Neutrophil (primary cell): ENCODE data around the gene NFATC3.

Experiments
- H3K27ac ChIP-seq: fragments of 200-600 bp; sonication (generic); 2 replicates; pipeline ENCODE4 v1.5.1; 2016; ENCODE audit warnings: mild to moderate bottlenecking, moderate library complexity
- H3K27me3 ChIP-seq: fragments of 200-600 bp; sonication (generic); 2 replicates; pipeline ENCODE4 v1.6.0; 2016; ENCODE audit warnings: mild to moderate bottlenecking
- H3K36me3 ChIP-seq: fragments of 200-600 bp; sonication (generic); 2 replicates; pipeline ENCODE4 v1.5.1; 2017
- H3K4me1 ChIP-seq, 2 experiments: fragments of 200-600 bp in 1 of 2; sonication (generic) in 1 of 2; 1 replicate in 1 of 2; 2 replicates in 1 of 2; pipeline versions ENCODE4 v1.5.1 to v1.6.1; 2013 to 2016; ENCODE audit warnings: low read depth in 1 of 2, low read length in 1 of 2, mild to moderate bottlenecking in 1 of 2, moderate library complexity in 1 of 2; ENCODE audit not compliant: control insufficient read depth in 1 of 2, insufficient read depth in 1 of 2
- H3K4me3 ChIP-seq, 2 experiments: fragments of 200-600 bp in 1 of 2; sonication (generic) in 1 of 2; 1 replicate in 1 of 2; 2 replicates in 1 of 2; pipeline ENCODE4 v1.5.1; 2013 to 2016; ENCODE audit warnings: low read depth in 1 of 2, low read length in 1 of 2, mild to moderate bottlenecking in 1 of 2, moderate library complexity in 1 of 2
- H3K9me3 ChIP-seq: fragments of 200-600 bp; sonication (generic); 2 replicates; pipeline ENCODE4 v1.5.1; 2016
- TF ChIP-seq, protein P1 (sequence below): fragments of 200-600 bp; sonication (generic); IDR thresholded peaks from 2 replicates; pipeline ENCODE4 v1.5.1; 2016; ENCODE audit warnings: antibody characterized with exemption

The NFATC3 gene

GRCh38 chr16:68247932-68248331, 162.8 kb downstream of the NFATC3 start:
- H3K27me3 ChIP-seq: no peaks in the 10 kb centered on the region
- TF ChIP-seq, protein P1, sequence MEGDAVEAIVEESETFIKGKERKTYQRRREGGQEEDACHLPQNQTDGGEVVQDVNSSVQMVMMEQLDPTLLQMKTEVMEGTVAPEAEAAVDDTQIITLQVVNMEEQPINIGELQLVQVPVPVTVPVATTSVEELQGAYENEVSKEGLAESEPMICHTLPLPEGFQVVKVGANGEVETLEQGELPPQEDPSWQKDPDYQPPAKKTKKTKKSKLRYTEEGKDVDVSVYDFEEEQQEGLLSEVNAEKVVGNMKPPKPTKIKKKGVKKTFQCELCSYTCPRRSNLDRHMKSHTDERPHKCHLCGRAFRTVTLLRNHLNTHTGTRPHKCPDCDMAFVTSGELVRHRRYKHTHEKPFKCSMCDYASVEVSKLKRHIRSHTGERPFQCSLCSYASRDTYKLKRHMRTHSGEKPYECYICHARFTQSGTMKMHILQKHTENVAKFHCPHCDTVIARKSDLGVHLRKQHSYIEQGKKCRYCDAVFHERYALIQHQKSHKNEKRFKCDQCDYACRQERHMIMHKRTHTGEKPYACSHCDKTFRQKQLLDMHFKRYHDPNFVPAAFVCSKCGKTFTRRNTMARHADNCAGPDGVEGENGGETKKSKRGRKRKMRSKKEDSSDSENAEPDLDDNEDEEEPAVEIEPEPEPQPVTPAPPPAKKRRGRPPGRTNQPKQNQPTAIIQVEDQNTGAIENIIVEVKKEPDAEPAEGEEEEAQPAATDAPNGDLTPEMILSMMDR: no peak
- H3K4me3 ChIP-seq: no peak overlapping the region
- peaks cover 25 to 33% of the 10 kb centered on the region in 2 experiments for H3K4me1 ChIP-seq
- H3K36me3 ChIP-seq: no peaks in the 10 kb centered on the region
- H3K9me3 ChIP-seq: no peaks in the 10 kb centered on the region
- no peak overlapping the region for H3K27ac ChIP-seq

- H3K4me3 ChIP-seq: no peak overlapping the region
- H3K9me3 ChIP-seq: no peaks in the 10 kb centered on the region
- H3K36me3 ChIP-seq: peaks cover 3% of the 10 kb centered on the region
- H3K27me3 ChIP-seq: no peaks in the 10 kb centered on the region
- no peak overlapping the region for H3K27ac ChIP-seq
- TF ChIP-seq, protein P1: no peak
- peaks cover 22 to 31% of the 10 kb centered on the region in 2 experiments for H3K4me1 ChIP-seq
Measured at GRCh38 chr16:68249371-68249770, 164.2 kb downstream of the NFATC3 start.

DNA sequence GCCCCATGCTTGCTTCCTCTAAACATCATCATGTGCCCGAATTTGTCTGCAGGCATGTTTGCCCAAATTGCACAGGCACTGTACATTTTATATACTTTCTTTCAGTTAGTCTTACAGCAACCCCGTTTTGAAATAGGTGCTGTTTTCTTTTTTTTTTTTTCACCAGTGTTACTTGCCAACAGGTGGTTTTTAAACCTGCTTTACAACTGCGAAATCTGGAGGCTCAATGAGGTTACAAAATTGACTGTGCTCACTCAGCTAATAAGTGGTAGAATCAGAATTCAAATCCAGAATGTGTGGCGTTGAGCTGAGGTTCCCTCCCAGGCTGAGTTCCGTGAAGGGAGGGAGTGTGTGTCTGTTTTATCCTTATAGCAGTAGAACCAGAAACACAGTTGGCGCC, 165.8 kb downstream of the NFATC3 start:
- H3K27me3 ChIP-seq: no peaks in the 10 kb centered on the region
- H3K4me3 ChIP-seq: no peak overlapping the region
- TF ChIP-seq, protein P1: no peak
- no peaks in the 10 kb centered on the region for H3K9me3 ChIP-seq
- H3K36me3 ChIP-seq: peaks cover 5% of the 10 kb centered on the region
- no peak overlapping the region for H3K27ac ChIP-seq
- peaks cover 11 to 18% of the 10 kb centered on the region in 2 experiments for H3K4me1 ChIP-seq

- TF ChIP-seq, protein P1: no peak
- peaks cover 8 to 10% of the 10 kb centered on the region in 2 experiments for H3K4me1 ChIP-seq
- peaks cover 5% of the 10 kb centered on the region for H3K36me3 ChIP-seq
- no peak overlapping the region for H3K27ac ChIP-seq
- H3K9me3 ChIP-seq: no peaks in the 10 kb centered on the region
- H3K27me3 ChIP-seq: no peaks in the 10 kb centered on the region
- no peak overlapping the region for H3K4me3 ChIP-seq
Measured at GRCh38 chr16:68251832-68252231, 166.7 kb downstream of the NFATC3 start.

DNA sequence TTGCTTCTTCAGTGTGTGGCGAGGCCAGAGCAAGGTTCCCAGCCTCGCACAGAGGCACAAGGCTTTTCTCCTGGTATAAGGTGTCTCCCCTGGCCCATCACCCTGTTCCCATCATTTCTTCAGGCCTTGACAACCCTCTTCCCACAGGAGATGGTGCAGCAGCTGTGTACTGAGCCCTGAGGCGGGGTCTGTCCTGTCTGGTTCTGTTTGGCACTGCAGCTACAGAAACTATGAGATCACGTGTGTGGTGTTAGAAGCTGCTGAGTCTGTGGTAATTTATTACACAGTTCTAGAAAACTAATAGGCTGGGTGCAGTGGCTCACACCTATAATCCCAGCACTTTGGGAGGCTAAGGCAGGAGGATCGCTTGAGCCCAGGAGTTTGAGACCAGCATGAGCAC, 167.2 kb downstream of the NFATC3 start:
- no peak overlapping the region for H3K4me3 ChIP-seq
- H3K27ac ChIP-seq: no peak overlapping the region
- H3K9me3 ChIP-seq: no peaks in the 10 kb centered on the region
- peaks cover 6 to 8% of the 10 kb centered on the region in 2 experiments for H3K4me1 ChIP-seq
- TF ChIP-seq, protein P1: no peak
- no peaks in the 10 kb centered on the region for H3K27me3 ChIP-seq
- peaks cover 5% of the 10 kb centered on the region for H3K36me3 ChIP-seq

DNA sequence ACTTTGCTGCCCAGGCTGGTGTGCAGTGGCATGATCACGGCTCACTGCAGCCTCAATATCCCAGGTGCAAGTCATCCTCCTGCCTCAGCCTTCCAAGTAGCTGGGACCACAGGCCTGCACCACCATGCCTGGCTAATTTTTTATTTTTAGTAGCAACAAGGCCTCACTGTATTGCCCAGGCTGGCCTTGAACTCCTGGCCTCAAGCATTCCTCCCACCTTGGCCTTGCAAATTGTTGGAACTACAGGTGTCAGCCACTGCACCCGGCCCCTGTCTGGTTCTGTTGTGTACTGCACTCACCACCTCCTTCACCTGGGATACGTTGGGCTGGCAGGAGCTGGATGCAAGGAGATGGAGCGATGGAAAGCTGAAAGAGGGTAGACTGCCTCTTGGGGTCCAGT, 168.6 kb downstream of the NFATC3 start:
- peaks cover 15 to 16% of the 10 kb centered on the region in 2 experiments for H3K4me1 ChIP-seq
- H3K4me3 ChIP-seq: no peak overlapping the region
- TF ChIP-seq, protein P1: no peak
- H3K36me3 ChIP-seq: peaks cover 5% of the 10 kb centered on the region
- no peak overlapping the region for H3K27ac ChIP-seq
- no peaks in the 10 kb centered on the region for H3K27me3 ChIP-seq
- H3K9me3 ChIP-seq: no peaks in the 10 kb centered on the region
